ENCODE measurements around the gene FPGT.
A peak's percentile ranks its signal among the peaks of the same experiment; 100 is the strongest.
"Not testable (repeated sequence)": the region's sequence is repeated elsewhere in the genome, so short reads cannot be mapped to it uniquely, and the experiment has no call there.

The FPGT gene

DNA sequence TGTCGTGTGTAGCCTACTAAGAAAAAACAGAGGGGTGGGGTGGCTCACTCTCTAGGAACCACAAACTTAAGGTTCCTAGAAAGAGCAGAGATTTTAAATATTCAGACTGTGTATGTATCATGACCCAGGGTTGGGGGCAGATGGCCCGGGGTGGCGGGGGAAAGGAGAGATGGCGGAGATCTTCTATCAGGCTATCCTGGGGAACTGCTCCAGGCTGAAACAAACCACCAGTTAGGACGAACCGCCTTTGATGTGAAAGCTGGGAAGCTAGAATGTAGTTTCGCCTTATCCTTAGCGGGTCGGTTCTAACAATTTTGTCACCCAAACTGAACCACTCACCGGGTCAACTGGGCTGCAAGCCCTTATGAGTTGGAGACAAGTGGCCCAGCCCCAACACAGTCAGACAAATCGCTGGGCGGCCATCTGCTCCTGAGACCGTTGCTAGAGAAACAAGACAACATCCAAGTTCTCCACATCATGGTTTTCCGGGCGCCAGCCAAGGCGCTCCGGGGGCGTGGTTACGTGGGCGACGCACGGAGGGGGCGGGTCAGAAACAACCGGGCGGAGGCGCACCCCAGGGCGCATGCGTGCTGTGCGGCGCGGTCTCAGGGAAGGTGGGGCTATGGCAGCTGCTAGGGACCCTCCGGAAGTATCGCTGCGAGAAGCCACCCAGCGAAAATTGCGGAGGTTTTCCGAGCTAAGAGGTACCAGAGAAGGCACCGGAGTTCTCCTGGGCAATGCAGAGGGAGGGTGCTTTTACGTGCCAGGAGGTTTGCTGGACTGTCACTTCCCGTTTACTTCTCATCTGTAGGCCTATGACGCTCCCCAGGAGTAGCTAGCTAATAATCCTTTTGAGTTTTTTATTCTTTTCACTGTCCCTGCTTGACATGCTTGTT lies at the start of gene FPGT, which contains the start of gene LRRIQ3:
Gene FPGT, plus strand, starts transcription at position 586 of the 896 bp plus-strand sequence. Its CDS starts 37 bp downstream, at position 623.
Gene LRRIQ3, minus strand, starts transcription at position 520 of the 896 bp plus-strand sequence. CDS start 14,492 bp downstream, outside the sequence.
- H3K4me3 ChIP-seq (IDR thresholded peaks at IDR 0.05; ENCODE audit: insufficient read depth, low read depth, low read length): peak within 1 kb of the TSS; percentile 48
- H2AFZ ChIP-seq (ENCODE audit: low read depth): peak within 1 kb of the TSS; percentile 87
- H3K9ac ChIP-seq: peak within 1 kb of the TSS; percentile 58; the same call in 1 of the 2 replicates
- TF ChIP-seq, protein P1, sequence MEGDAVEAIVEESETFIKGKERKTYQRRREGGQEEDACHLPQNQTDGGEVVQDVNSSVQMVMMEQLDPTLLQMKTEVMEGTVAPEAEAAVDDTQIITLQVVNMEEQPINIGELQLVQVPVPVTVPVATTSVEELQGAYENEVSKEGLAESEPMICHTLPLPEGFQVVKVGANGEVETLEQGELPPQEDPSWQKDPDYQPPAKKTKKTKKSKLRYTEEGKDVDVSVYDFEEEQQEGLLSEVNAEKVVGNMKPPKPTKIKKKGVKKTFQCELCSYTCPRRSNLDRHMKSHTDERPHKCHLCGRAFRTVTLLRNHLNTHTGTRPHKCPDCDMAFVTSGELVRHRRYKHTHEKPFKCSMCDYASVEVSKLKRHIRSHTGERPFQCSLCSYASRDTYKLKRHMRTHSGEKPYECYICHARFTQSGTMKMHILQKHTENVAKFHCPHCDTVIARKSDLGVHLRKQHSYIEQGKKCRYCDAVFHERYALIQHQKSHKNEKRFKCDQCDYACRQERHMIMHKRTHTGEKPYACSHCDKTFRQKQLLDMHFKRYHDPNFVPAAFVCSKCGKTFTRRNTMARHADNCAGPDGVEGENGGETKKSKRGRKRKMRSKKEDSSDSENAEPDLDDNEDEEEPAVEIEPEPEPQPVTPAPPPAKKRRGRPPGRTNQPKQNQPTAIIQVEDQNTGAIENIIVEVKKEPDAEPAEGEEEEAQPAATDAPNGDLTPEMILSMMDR (conservative IDR thresholded peaks at IDR 0.05; ENCODE audit: low read depth, low read length): no peak
- peaks cover 8% of the 10 kb centered on the region for H3K4me1 ChIP-seq (ENCODE audit: low read depth, poor library complexity, severe bottlenecking)
- H3K79me2 ChIP-seq (ENCODE audit: insufficient read depth, low read depth): no peaks in the 10 kb centered on the region
- H3K27ac ChIP-seq: peak within 1 kb of the TSS; percentile 48
- no peaks in the 10 kb centered on the region for H4K20me1 ChIP-seq (ENCODE audit: insufficient read depth)
- H3K27me3 ChIP-seq (ENCODE audit: insufficient read depth, low read depth): no peaks in the 10 kb centered on the region
- peak within 1 kb of the TSS; percentile 59 for H3K4me2 ChIP-seq
- no peaks in the 10 kb centered on the region for H3K36me3 ChIP-seq (ENCODE audit: insufficient read depth)

DNA sequence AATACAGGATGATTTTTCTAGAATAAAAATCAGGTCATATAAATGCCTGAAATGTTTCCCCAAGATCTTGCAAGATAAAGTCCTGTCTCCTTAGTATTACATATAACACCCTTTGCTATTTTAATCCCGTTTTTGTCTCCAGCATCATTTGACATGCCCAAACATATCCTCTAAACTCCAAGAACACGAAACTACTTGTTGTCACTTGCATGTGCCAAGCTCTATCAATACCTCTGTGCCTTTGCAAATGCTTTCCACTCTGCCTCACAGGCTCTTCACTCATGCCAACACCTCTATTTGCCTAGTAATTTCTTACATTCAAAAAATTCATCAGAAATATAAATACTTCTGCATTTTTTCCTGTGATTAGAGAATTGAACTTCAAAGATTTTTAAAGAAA lies 38.0 kb upstream of the FPGT start:
- Histone ChIP-seq H3K27ac (no peak overlapping the region), H2AFZ (ENCODE audit: low read depth) (no peak overlapping the region), H3K4me3 (IDR thresholded peaks at IDR 0.05; ENCODE audit: insufficient read depth, low read depth, low read length) (no peak overlapping the region), H4K20me1 (ENCODE audit: insufficient read depth) (no peaks in the 10 kb centered on the region), H3K4me2 (no peak overlapping the region), H3K4me1 (ENCODE audit: low read depth, poor library complexity, severe bottlenecking) (no peaks in the 10 kb centered on the region), H3K36me3 (ENCODE audit: insufficient read depth) (no peaks in the 10 kb centered on the region), H3K27me3 (ENCODE audit: insufficient read depth, low read depth) (no peaks in the 10 kb centered on the region), H3K9ac (no peak overlapping the region), H3K79me2 (ENCODE audit: insufficient read depth, low read depth) (no peaks in the 10 kb centered on the region)
- TF ChIP-seq, protein P1 (conservative IDR thresholded peaks at IDR 0.05; ENCODE audit: low read depth, low read length): no peak

DNA sequence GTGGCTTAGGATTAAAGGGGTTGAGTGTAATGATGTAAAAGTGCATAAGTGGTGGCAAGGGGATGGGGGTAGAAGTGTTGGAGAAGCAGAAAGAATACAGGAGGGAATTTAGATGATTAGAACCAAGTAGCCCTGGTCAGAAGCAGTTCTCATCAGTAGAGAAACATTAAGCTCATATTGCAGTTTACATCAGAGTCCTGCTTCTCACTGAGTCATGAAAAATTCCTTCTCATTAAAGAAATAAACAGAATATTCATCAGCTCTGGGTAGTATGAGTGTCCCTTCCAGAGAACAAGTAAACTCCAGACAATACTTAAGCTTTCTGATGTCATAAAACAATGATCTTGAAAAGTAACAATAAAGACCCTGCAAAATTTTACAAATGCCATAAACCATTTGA lies 36.5 kb upstream of the FPGT start:
- no peak overlapping the region for H3K27ac ChIP-seq
- H3K27me3 ChIP-seq (ENCODE audit: insufficient read depth, low read depth): no peaks in the 10 kb centered on the region
- H3K4me1 ChIP-seq (ENCODE audit: low read depth, poor library complexity, severe bottlenecking): no peaks in the 10 kb centered on the region
- no peak overlapping the region for H3K4me3 ChIP-seq (IDR thresholded peaks at IDR 0.05; ENCODE audit: insufficient read depth, low read depth, low read length)
- no peaks in the 10 kb centered on the region for H3K36me3 ChIP-seq (ENCODE audit: insufficient read depth)
- no peaks in the 10 kb centered on the region for H4K20me1 ChIP-seq (ENCODE audit: insufficient read depth)
- TF ChIP-seq, protein P1 (conservative IDR thresholded peaks at IDR 0.05; ENCODE audit: low read depth, low read length): no peak
- H3K4me2 ChIP-seq: no peak overlapping the region
- H2AFZ ChIP-seq (ENCODE audit: low read depth): no peak overlapping the region
- no peak overlapping the region for H3K9ac ChIP-seq
- H3K79me2 ChIP-seq (ENCODE audit: insufficient read depth, low read depth): no peaks in the 10 kb centered on the region

DNA sequence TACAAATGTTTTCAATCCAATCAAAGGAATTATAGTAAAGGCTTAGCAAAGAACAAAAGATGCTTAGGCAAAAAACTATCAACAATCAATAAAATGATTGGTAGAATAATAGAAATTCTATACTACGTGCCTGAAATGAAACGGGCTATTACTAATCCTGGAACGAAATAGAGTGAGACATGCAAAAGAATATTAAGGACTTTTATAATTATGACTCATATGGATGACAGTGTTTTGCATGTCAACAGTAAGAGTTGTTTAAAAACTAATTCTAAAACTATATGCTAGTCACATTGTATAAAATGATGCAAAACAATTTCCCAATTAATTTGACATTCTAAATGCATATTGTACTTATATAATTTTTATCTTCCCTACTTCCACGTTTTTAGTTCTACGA lies 35.7 kb upstream of the FPGT start:
- TF ChIP-seq, protein P1 (conservative IDR thresholded peaks at IDR 0.05; ENCODE audit: low read depth, low read length): no peak
- no peak overlapping the region for H3K27ac ChIP-seq
- H3K27me3 ChIP-seq (ENCODE audit: insufficient read depth, low read depth): no peaks in the 10 kb centered on the region
- no peaks in the 10 kb centered on the region for H3K36me3 ChIP-seq (ENCODE audit: insufficient read depth)
- no peaks in the 10 kb centered on the region for H3K4me1 ChIP-seq (ENCODE audit: low read depth, poor library complexity, severe bottlenecking)
- H3K79me2 ChIP-seq (ENCODE audit: insufficient read depth, low read depth): no peaks in the 10 kb centered on the region
- no peak overlapping the region for H3K9ac ChIP-seq
- H3K4me3 ChIP-seq (IDR thresholded peaks at IDR 0.05; ENCODE audit: insufficient read depth, low read depth, low read length): no peak overlapping the region
- no peak overlapping the region for H3K4me2 ChIP-seq
- no peaks in the 10 kb centered on the region for H4K20me1 ChIP-seq (ENCODE audit: insufficient read depth)
- no peak overlapping the region for H2AFZ ChIP-seq (ENCODE audit: low read depth)

DNA sequence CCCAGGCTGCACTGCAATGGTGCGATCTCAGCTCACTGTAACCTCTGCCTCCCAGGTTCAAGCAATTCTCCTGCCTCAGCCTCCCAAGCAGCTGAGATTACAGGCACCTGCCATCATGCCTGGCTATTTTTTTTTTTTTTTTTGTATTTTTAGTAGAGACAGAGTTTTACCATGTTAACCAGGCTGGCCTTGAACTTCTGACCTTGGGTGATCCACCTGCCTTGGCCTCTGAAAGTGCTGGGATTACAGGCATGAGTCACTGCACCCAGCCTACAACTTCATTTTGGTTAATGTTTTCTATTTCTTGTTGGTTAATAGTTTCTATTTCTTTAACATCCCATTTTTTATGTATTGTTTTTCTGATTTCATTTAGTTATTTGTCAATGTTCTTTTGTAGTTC lies 23.6 kb upstream of the FPGT start:
- not testable (repeated sequence) for H2AFZ ChIP-seq (ENCODE audit: low read depth); H3K9ac ChIP-seq; H3K27me3 ChIP-seq (ENCODE audit: insufficient read depth, low read depth); H3K27ac ChIP-seq; H4K20me1 ChIP-seq (ENCODE audit: insufficient read depth); H3K4me3 ChIP-seq (IDR thresholded peaks at IDR 0.05; ENCODE audit: insufficient read depth, low read depth, low read length); H3K79me2 ChIP-seq (ENCODE audit: insufficient read depth, low read depth); H3K4me1 ChIP-seq (ENCODE audit: low read depth, poor library complexity, severe bottlenecking); H3K4me2 ChIP-seq; H3K36me3 ChIP-seq (ENCODE audit: insufficient read depth)
